ENCODE measurements around the gene DNAJA1. TPM values are rescaled to one million over a fixed set of nuclear protein-coding genes. Genes with fewer than 3 reads are reported as not detected.
"Not testable (repeated sequence)": the region's sequence is repeated elsewhere in the genome, so short reads cannot be mapped to it uniquely, and the experiment has no call there.

DNAJA1 gene
- total and polyA plus RNA-seq, 12 donors = 56.6 to 355 (median 131) TPM

- Histone ChIP-seq H3K27ac (no peak overlapping the region), H3K9me3 (replicated peaks in 1 of 3) (no peaks in the 10 kb centered on the region), H3K4me1 (replicated peaks in 1 of 2) (peaks cover 0 to 10% of the 10 kb centered on the region in 2 donors), H3K4me3 (no peak overlapping the region), H3K36me3 (replicated peaks in 1 of 2) (no peaks in the 10 kb centered on the region), H3K27me3 (no peaks in the 10 kb centered on the region)
- intact Hi-C loops (cut with DNase I) = loop anchor here in 1 of 2 donors (5.0 kb wide), 1 partner anchor 85 kb away; the partner anchor contains the start of gene B4GALT1
- WGBS, 4 donors = 77 to 91% (median 85%) methylated on average over 4 to 5 of the region's 5 CpGs
- TF ChIP-seq POLR2A (IDR thresholded peaks at IDR 0.05) (no peak), CTCF (IDR thresholded peaks at IDR 0.05) (no peak)
- DNase-seq = no peak
These were observed 57.1 kb downstream of the DNAJA1 start for GRCh38 chr9:33082128-33082527.

GRCh38 chr9:33082538-33083326 is 57.7 kb downstream of the DNAJA1 start:
- no peaks in the 10 kb centered on the region for H3K36me3 ChIP-seq (replicated peaks in 1 of 2)
- peaks cover 0 to 10% of the 10 kb centered on the region in 2 donors for H3K4me1 ChIP-seq (replicated peaks in 1 of 2)
- no peak overlapping the region for H3K4me3 ChIP-seq
- WGBS, 4 donors = 55 to 61% (median 58%) methylated on average over 8 of the region's 8 CpGs
- H3K27me3 ChIP-seq = no peaks in the 10 kb centered on the region
- no peak for DNase-seq
- no peaks in the 10 kb centered on the region for H3K9me3 ChIP-seq (replicated peaks in 1 of 3)
- TF ChIP-seq POLR2A (IDR thresholded peaks at IDR 0.05) (no peak), CTCF (IDR thresholded peaks at IDR 0.05) (no peak)
- no peak overlapping the region for H3K27ac ChIP-seq
- intact Hi-C loops (cut with DNase I) = loop anchor here in 1 of 2 donors (5.0 kb wide), 1 partner anchor 85 kb away; the partner anchor contains the start of gene B4GALT1

- H3K4me3 ChIP-seq; H3K27me3 ChIP-seq; H3K27ac ChIP-seq; intact Hi-C loops (cut with DNase I); H3K9me3 ChIP-seq (replicated peaks in 1 of 3); DNase-seq; H3K36me3 ChIP-seq (replicated peaks in 1 of 2): not testable (repeated sequence)
- H3K4me1 ChIP-seq (replicated peaks in 1 of 2) = peaks cover 0 to 10% of the 10 kb centered on the region in 2 donors
- WGBS, 4 donors = 79 to 93% (median 86%) methylated on average over 5 to 9 of the region's 9 CpGs
These were observed 60.6 kb downstream of the DNAJA1 start for GRCh38 chr9:33085672-33086071.

Other genes with a start within 250 kb of the DNAJA1 start
- under 1 TPM in 1 of 9 donors, not detected in 8; under 0.01 TPM for gene TMEM215, start 241.7 kb upstream of the DNAJA1 start, total RNA-seq
- under 1 TPM in 1 of 3 donors, not detected in 2; 0.03 TPM for gene TMEM215, start 241.7 kb upstream of the DNAJA1 start, polyA plus RNA-seq
- gene APTX, start 23.6 kb upstream of the DNAJA1 start, total RNA-seq = 10 to 100 TPM; 13.9 to 52.5 (median 33.5) TPM
- 10 to 100 TPM; 42.0 to 77.3 (median 59.7) TPM for gene APTX, start 23.6 kb upstream of the DNAJA1 start, polyA plus RNA-seq
- 10 to 100 TPM; 15.0 to 28.3 (median 21.9) TPM for gene SMU1, start 51.4 kb downstream of the DNAJA1 start, total RNA-seq
- 10 to 100 TPM in 1 of 3 donors, 1 to 10 TPM in 2; 6.9 to 23.3 (median 8.0) TPM for gene SMU1, start 51.4 kb downstream of the DNAJA1 start, polyA plus RNA-seq
- 100 to 1,000 TPM in 1 of 9 donors, 10 to 100 TPM in 8; 23.8 to 117 (median 67.6) TPM for gene B4GALT1, start 142.1 kb downstream of the DNAJA1 start, total RNA-seq
- 10 to 100 TPM; 18.7 to 70.5 (median 21.9) TPM for gene B4GALT1, start 142.1 kb downstream of the DNAJA1 start, polyA plus RNA-seq
- gene SPINK4, start 214.9 kb downstream of the DNAJA1 start, total RNA-seq = 10 to 100 TPM in 1 of 9 donors, 1 to 10 TPM in 2, not detected in 6; 1.7 to 12.0 (median 5.0) TPM
- gene SPINK4, start 214.9 kb downstream of the DNAJA1 start, polyA plus RNA-seq = 1 to 10 TPM in 2 of 3 donors, not detected in 1; 1.8 to 4.3 TPM
- 100 to 1,000 TPM in 3 of 9 donors, 10 to 100 TPM in 6; 46.9 to 141 (median 69.2) TPM for gene BAG1, start 239.4 kb downstream of the DNAJA1 start, total RNA-seq
- 10 to 100 TPM; 52.7 to 94.2 (median 55.0) TPM for gene BAG1, start 239.4 kb downstream of the DNAJA1 start, polyA plus RNA-seq
- gene CHMP5, start 239.8 kb downstream of the DNAJA1 start, total RNA-seq = 100 to 1,000 TPM in 1 of 9 donors, 10 to 100 TPM in 8; 52.4 to 114 (median 68.3) TPM
- 100 to 1,000 TPM in 1 of 3 donors, 10 to 100 TPM in 2; 35.6 to 107 (median 49.5) TPM for gene CHMP5, start 239.8 kb downstream of the DNAJA1 start, polyA plus RNA-seq